Endodermal cell (in vitro differentiated cells): ENCODE results near the gene SOCS7. TPM values are rescaled to one million over a fixed set of nuclear protein-coding genes. Genes with fewer than 3 reads are reported as not detected.
"Not testable (repeated sequence)": the region's sequence is repeated elsewhere in the genome, so short reads cannot be mapped to it uniquely, and the experiment has no call there.

Experiments used
- DNase-seq: peaks from one replicate; pipeline ENCODE4 v3.0.0-alpha.2; 2017
- H3K27ac ChIP-seq: 2 replicates; pipeline ENCODE4 v1.5.1; 2013; ENCODE audit warnings: mild to moderate bottlenecking, low read depth, low read length, moderate library complexity
- H3K27me3 ChIP-seq: 2 replicates; pipeline ENCODE4 v1.6.1; 2013; ENCODE audit warnings: mild to moderate bottlenecking, low read length, moderate library complexity; ENCODE audit not compliant: insufficient read depth, control insufficient read depth, poor library complexity, severe bottlenecking
- H3K36me3 ChIP-seq: 2 replicates; pipeline ENCODE4 v1.7.0; 2013; ENCODE audit warnings: mild to moderate bottlenecking, low read length, moderate library complexity; ENCODE audit not compliant: control insufficient read depth, insufficient read depth
- H3K4me1 ChIP-seq: one replicate; pipeline ENCODE4 v1.7.0; 2013; ENCODE audit warnings: low read length; ENCODE audit not compliant: control insufficient read depth, insufficient read depth
- H3K4me3 ChIP-seq: 2 replicates; pipeline ENCODE4 v1.5.1; 2013; ENCODE audit warnings: mild to moderate bottlenecking, low read length, moderate library complexity
- H3K9ac ChIP-seq: 2 replicates; pipeline ENCODE4 v1.6.1; 2013; ENCODE audit warnings: mild to moderate bottlenecking, low read length, moderate library complexity; ENCODE audit not compliant: poor library complexity, severe bottlenecking; ENCODE audit errors: extremely low read depth
- H3K9me3 ChIP-seq: 2 replicates; pipeline ENCODE4 v1.6.1; 2013; ENCODE audit warnings: mild to moderate bottlenecking, low read length, moderate library complexity; ENCODE audit not compliant: control insufficient read depth
- H3K27ac Mint-ChIP-seq: 2 replicates; pipeline ENCODE4 v1.8.0; 2020; ENCODE audit warnings: mixed read lengths
- H3K27me3 Mint-ChIP-seq: 2 replicates; pipeline ENCODE4 v1.8.0; 2021; ENCODE audit warnings: mild to moderate bottlenecking, mixed read lengths; ENCODE audit not compliant: insufficient read depth
- H3K36me3 Mint-ChIP-seq: 2 replicates; pipeline ENCODE4 v1.8.0; 2020; ENCODE audit warnings: low read depth, mixed read lengths
- H3K4me1 Mint-ChIP-seq: 2 replicates; pipeline ENCODE4 v1.8.0; 2020; ENCODE audit warnings: mixed read lengths
- H3K4me3 Mint-ChIP-seq: 2 replicates; pipeline ENCODE4 v1.8.0; 2020; ENCODE audit warnings: mild to moderate bottlenecking, moderate library complexity, mixed read lengths
- H3K9me3 Mint-ChIP-seq: 2 replicates; pipeline ENCODE4 v1.8.0; 2020; ENCODE audit warnings: mild to moderate bottlenecking, mixed read lengths
- CTCF ChIP-seq: fragments of 200-600 bp; sonication (generic); conservative IDR thresholded peaks from 2 replicates; pipeline ENCODE4 v1.5.0; 2021; ENCODE audit warnings: antibody characterized with exemption, mild to moderate bottlenecking
- WGBS, 2 experiments: methylation state at CpG; one replicate each; pipeline versions ENCODE4 v1.1.5 to v1.1.7; 2013; ENCODE audit warnings: missing lambda C conversion rate in 2 of 2, mixed read lengths in 1 of 2; ENCODE audit not compliant: insufficient coverage in 1 of 2, insufficient read length in 1 of 2; 5-methylcytosine and 5-hydroxymethylcytosine counted together
- total RNA-seq, 2 donors: library from RNA; stranded (reverse); fragmentation: NEBNext Ultra II Directional in 1 of 2; extraction: Animal tissue kit (Norgen Biotek cat#: 25700) in 1 of 2; gene quantifications; 2 replicates in 1 of 2; 3 replicates in 1 of 2; pipeline ENCODE4 v1.2.1, GENCODE V29; 2021

The SOCS7 gene
- total RNA-seq, 2 donors from 2014 or later = 24.4 to 28.1 TPM

- Histone ChIP-seq H3K36me3 (no peaks in the 10 kb centered on the region), H3K9me3 (no peaks in the 10 kb centered on the region), H3K27ac (no peak overlapping the region), H3K27me3 (no peaks in the 10 kb centered on the region), H3K4me1 (no peaks in the 10 kb centered on the region), H3K4me3 (no peak overlapping the region), H3K9ac (no peak overlapping the region)
- H3K9me3 Mint-ChIP-seq = no peaks in the 10 kb centered on the region
- no peaks in the 10 kb centered on the region for H3K4me1 Mint-ChIP-seq
- no peak for DNase-seq
- H3K36me3 Mint-ChIP-seq = no peaks in the 10 kb centered on the region
- WGBS, 2 experiments = 81 to 86% methylated on average over 8 to 11 of the region's 11 CpGs
- no peaks in the 10 kb centered on the region for H3K27me3 Mint-ChIP-seq
- no peak overlapping the region for H3K27ac Mint-ChIP-seq
- no peak for TF ChIP-seq CTCF
- no peak overlapping the region for H3K4me3 Mint-ChIP-seq
Observed at GRCh38 chr17:38436386-38436785, 84.7 kb downstream of the SOCS7 start.

- not testable (repeated sequence) for H3K4me3 ChIP-seq, H3K4me3 Mint-ChIP-seq, H3K4me1 ChIP-seq, H3K27ac ChIP-seq, H3K36me3 ChIP-seq, H3K9me3 Mint-ChIP-seq, H3K36me3 Mint-ChIP-seq, H3K27me3 Mint-ChIP-seq, H3K9ac ChIP-seq, H3K27me3 ChIP-seq, H3K4me1 Mint-ChIP-seq, H3K27ac Mint-ChIP-seq, H3K9me3 ChIP-seq, DNase-seq
- 84 to 100% methylated on average over 1 of the region's 1 CpG for WGBS, 2 experiments
Observed at GRCh38 chr17:38437313-38437712, 85.7 kb downstream of the SOCS7 start.

GRCh38 chr17:38439436-38439835 is 87.8 kb downstream of the SOCS7 start:
- no peak overlapping the region for H3K4me3 Mint-ChIP-seq
- 85 to 100% methylated on average over 3 to 5 of the region's 5 CpGs for WGBS, 2 experiments
- H3K36me3 Mint-ChIP-seq = no peaks in the 10 kb centered on the region
- no peaks in the 10 kb centered on the region for H3K36me3 ChIP-seq
- peaks cover 6% of the 10 kb centered on the region for H3K27me3 Mint-ChIP-seq
- H3K9me3 ChIP-seq = no peaks in the 10 kb centered on the region
- no peaks in the 10 kb centered on the region for H3K4me1 Mint-ChIP-seq
- H3K9me3 Mint-ChIP-seq = no peaks in the 10 kb centered on the region
- H3K9ac ChIP-seq = no peak overlapping the region
- no peak overlapping the region for H3K27ac Mint-ChIP-seq
- DNase-seq = no peak
- no peak overlapping the region for H3K4me3 ChIP-seq
- no peaks in the 10 kb centered on the region for H3K4me1 ChIP-seq
- H3K27ac ChIP-seq = no peak overlapping the region
- no peaks in the 10 kb centered on the region for H3K27me3 ChIP-seq
- no peak for TF ChIP-seq CTCF
